ENCODE data around the gene PRMT5.
A peak's percentile ranks its signal among the peaks of the same experiment; 100 is the strongest.

Gene PRMT5

DNA sequence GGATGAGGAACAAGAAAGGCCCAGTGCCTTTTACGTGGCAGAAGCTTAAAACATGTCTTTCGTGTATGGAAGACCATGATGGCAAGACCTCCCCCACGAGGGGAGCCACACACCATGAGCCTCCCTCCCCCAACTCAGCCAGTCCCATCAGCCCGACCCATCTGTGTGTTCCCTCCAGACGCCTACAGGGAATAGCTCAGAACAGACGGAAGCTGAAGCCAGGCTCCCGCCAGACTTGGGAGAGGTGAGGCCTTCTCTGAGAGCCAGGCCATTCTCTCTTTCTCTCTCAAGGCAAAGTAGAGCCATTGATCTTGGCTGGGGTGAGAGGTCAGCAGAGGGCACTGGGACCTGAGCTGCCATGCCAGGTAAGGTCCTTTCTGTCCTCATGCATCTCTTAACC, 36.7 kb downstream of the PRMT5 start:
- TF ChIP-seq, protein P1, sequence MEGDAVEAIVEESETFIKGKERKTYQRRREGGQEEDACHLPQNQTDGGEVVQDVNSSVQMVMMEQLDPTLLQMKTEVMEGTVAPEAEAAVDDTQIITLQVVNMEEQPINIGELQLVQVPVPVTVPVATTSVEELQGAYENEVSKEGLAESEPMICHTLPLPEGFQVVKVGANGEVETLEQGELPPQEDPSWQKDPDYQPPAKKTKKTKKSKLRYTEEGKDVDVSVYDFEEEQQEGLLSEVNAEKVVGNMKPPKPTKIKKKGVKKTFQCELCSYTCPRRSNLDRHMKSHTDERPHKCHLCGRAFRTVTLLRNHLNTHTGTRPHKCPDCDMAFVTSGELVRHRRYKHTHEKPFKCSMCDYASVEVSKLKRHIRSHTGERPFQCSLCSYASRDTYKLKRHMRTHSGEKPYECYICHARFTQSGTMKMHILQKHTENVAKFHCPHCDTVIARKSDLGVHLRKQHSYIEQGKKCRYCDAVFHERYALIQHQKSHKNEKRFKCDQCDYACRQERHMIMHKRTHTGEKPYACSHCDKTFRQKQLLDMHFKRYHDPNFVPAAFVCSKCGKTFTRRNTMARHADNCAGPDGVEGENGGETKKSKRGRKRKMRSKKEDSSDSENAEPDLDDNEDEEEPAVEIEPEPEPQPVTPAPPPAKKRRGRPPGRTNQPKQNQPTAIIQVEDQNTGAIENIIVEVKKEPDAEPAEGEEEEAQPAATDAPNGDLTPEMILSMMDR (conservative IDR thresholded peaks at IDR 0.05; ENCODE audit: control insufficient read depth, insufficient read depth, low read depth, low read length): no peak
- H3K4me3 ChIP-seq (ENCODE audit: control insufficient read depth, low read depth, low read length): no peak overlapping the region
- no peak for DNase-seq (ENCODE audit: low read depth)

DNA sequence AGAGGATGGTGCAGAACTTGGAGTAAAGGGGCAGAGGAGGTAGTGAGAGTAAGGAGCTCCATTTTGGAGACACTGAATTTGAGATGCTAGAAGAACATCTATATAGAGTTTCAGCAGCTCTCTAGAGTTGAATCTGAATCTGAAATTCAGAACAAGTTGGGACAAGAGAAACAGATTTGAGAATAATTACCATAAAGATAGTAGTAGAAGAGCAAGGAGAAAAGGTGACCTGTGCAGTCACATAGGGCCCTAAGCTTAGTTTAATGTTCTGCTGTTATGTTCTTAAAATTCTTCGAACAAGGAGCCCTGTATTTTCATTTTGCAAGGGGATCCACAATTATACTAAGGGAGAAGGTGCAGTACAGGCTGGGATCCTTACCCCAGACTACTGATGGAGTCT, 38.8 kb downstream of the PRMT5 start:
- TF ChIP-seq, protein P1 (conservative IDR thresholded peaks at IDR 0.05; ENCODE audit: control insufficient read depth, insufficient read depth, low read depth, low read length): no peak
- DNase-seq (ENCODE audit: low read depth): no peak
- H3K4me3 ChIP-seq (ENCODE audit: control insufficient read depth, low read depth, low read length): no peak overlapping the region

DNA sequence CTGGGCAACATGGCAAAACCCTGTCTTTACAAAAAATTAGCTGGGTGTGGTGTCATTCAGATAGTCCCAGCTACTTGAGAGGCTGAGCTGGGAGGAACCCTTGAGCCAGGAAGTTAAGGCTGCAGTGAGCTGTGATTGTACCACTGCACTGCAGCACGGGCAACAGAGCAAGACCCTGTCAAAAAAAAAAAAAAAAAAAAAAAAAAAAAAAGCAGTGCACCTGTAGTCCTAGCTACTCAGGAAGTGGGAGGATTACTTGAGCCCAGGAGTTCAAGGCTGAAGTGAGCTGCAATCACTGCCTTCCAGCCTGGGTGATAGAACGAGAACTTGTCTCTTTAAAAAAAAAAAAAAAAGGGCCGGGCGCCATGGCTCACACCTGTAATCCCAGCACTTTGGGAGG, 40.5 kb downstream of the PRMT5 start:
- no peak overlapping the region for H3K4me3 ChIP-seq (ENCODE audit: control insufficient read depth, low read depth, low read length)
- no peak for DNase-seq (ENCODE audit: low read depth)
- TF ChIP-seq, protein P1 (conservative IDR thresholded peaks at IDR 0.05; ENCODE audit: control insufficient read depth, insufficient read depth, low read depth, low read length): no peak

DNA sequence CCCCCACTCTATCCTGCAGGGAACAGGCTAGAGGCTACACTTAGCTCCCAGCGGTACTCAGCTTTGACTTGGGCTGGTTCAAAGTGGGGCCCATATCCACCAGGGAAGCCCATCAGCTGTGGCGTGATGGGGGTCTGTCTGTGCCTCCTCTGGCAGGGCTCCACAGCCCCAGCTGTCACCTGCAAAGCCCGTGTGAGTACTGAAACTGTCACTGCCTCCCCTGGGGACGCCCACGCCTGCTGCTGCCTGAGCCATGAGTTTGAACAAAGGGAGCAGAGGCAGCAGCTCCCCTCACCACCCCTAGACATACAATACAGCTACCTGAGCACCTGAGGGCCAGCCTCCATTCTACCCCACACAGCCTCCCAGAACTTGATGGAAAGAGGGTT, 41.2 kb downstream of the PRMT5 start:
- TF ChIP-seq, protein P1 (conservative IDR thresholded peaks at IDR 0.05; ENCODE audit: control insufficient read depth, insufficient read depth, low read depth, low read length): no peak
- no peak overlapping the region for H3K4me3 ChIP-seq (ENCODE audit: control insufficient read depth, low read depth, low read length)
- DNase-seq (ENCODE audit: low read depth): no peak

DNA sequence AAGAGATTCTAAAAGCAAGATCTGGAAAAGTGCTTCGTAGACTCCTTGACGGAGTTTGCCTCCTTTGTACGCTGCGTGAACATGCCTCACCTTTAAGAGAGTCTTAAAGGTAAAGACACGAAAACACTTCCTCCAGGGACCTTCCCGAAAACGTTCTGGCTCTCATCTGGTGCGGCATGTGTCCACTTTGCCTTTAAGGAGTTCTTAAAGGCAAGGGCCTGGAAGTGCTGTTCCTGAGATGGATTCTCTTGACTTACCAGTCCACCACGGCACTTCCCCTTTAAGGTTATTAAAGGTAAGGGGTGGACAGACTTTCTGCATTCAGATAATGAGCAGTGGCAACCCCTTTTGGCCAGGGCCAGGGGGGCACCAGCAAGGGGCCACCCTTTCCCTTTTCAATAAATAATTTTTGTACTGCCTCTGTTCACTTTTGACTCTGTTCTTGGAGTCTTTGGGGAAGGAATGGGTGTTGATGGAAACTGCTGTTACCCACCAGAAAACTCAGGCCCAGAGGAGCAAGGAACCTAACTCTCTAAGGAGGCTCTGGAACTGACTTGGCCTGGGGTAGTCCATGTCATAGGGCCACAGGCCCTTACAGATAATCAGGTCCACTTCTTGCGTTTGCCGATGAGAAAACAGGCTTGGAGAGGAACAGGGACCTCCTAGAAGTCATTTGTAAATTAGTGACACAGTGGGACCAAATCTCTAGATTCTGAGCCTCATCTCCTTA, 41.8 kb downstream of the PRMT5 start:
- DNase-seq (ENCODE audit: low read depth): peak; percentile 65
- TF ChIP-seq, protein P1 (conservative IDR thresholded peaks at IDR 0.05; ENCODE audit: control insufficient read depth, insufficient read depth, low read depth, low read length): no peak
- peak overlapping the region; percentile 34 for H3K4me3 ChIP-seq (ENCODE audit: control insufficient read depth, low read depth, low read length)

DNA sequence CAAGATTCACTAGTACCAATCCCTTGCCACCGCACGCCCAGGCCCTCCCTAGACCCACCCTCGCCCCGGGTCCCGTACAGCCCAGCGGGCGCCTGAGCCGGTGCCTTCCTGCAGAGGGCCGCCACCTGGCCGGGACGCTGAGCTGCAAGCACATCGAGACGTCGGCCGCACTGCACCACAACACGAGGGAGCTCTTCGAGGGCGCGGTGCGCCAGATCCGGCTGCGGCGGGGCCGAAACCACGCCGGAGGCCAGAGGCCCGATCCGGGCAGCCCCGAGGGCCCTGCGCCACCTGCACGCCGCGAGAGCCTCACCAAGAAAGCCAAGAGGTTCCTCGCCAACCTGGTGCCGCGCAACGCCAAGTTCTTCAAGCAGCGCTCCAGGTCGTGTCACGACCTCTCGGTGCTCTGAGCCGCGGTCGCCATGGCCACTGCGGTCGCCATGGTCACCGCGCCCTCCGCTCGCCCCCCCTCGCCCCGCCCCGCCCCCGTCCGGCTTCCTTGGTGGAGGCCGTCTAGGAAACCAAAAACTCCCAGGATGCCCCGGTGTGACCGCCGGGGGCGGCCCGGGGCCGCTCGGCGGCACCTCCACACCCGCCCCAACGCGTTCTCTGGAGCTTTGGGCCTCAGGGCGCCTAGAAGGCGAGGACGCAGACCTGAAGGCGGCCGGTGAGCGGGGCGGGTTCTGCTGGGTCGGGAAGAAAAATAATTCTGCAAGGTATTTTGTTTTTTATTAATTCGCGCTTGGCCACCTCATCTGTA, 42.5 kb downstream of the PRMT5 start:
- peak; percentile 47 for DNase-seq (ENCODE audit: low read depth)
- TF ChIP-seq, protein P1 (conservative IDR thresholded peaks at IDR 0.05; ENCODE audit: control insufficient read depth, insufficient read depth, low read depth, low read length): no peak
- peak overlapping the region; percentile 34 for H3K4me3 ChIP-seq (ENCODE audit: control insufficient read depth, low read depth, low read length)

All from fibroblast of mammary gland (primary cell).